Caco-2 (cell line): ENCODE data around the gene TTF1. TPM values are rescaled to one million over a fixed set of nuclear protein-coding genes. Genes with fewer than 3 reads are reported as not detected.

Experiments used
- BruUV-seq: library from RNA; stranded (reverse); fragments of 400-500 nt; replicated peaks from 2 replicates; lab custom pipeline; 2021; lab: Mats Ljungman, UMichigan
- CTCF ChIA-PET: fragments of 300-600 bp; sonication (Branson Sonifier 250); formaldehyde crosslinking; loops from one replicate; lab custom pipeline; 2022; ENCODE audit warnings: antibody characterized with exemption; lab: Charles Lee
- POLR2A ChIA-PET: fragments of 300-600 bp; sonication (Branson Sonifier 250); formaldehyde crosslinking; loops from one replicate; lab custom pipeline; 2022; ENCODE audit warnings: antibody characterized with exemption; lab: Charles Lee
- DNase-seq, 2 experiments: peaks; one replicate each; pipeline versions ENCODE4 v3.0.0 to v3.0.0-alpha.2; 2020 to 2022
- H3K27me3 ChIP-seq: replicated peaks from 2 replicates; pipeline ENCODE4 v1.6.0; 2011; ENCODE audit warnings: low read length; ENCODE audit not compliant: control insufficient read depth, insufficient read depth
- H3K36me3 ChIP-seq: 2 replicates; pipeline ENCODE4 v1.5.1; 2011; ENCODE audit warnings: low read length; ENCODE audit not compliant: control insufficient read depth, insufficient read depth
- H3K4me1 ChIP-seq: fragments of 250-450 bp; sonication (Bioruptor Pico); 2 replicates; pipeline ENCODE4 v1.5.1; 2020; ENCODE audit warnings: mild to moderate bottlenecking
- H3K4me3 ChIP-seq: 2 replicates; pipeline ENCODE4 v1.5.1; 2011; ENCODE audit warnings: low read depth, mild to moderate bottlenecking, control low read depth, low read length
- H3K9me3 ChIP-seq: fragments of 250-450 bp; sonication (Bioruptor Pico); 2 replicates; pipeline ENCODE4 v1.5.1; 2020; ENCODE audit warnings: mild to moderate bottlenecking, moderate library complexity
- H3K27ac Mint-ChIP-seq: one replicate; pipeline ENCODE4 v1.8.0; 2022; ENCODE audit warnings: mixed read lengths; ENCODE audit not compliant: unreplicated experiment
- H3K27me3 Mint-ChIP-seq: one replicate; pipeline ENCODE4 v1.8.0; 2022; ENCODE audit warnings: mixed read lengths; ENCODE audit not compliant: insufficient read depth, unreplicated experiment
- H3K36me3 Mint-ChIP-seq: one replicate; pipeline ENCODE4 v1.8.0; 2022; ENCODE audit warnings: mild to moderate bottlenecking, mixed read lengths; ENCODE audit not compliant: insufficient read depth, unreplicated experiment
- H3K4me1 Mint-ChIP-seq: one replicate; pipeline ENCODE4 v1.8.0; 2022; ENCODE audit warnings: low read depth, mixed read lengths; ENCODE audit not compliant: unreplicated experiment
- H3K4me3 Mint-ChIP-seq: one replicate; pipeline ENCODE4 v1.8.0; 2022; ENCODE audit warnings: mild to moderate bottlenecking, moderate library complexity, mixed read lengths; ENCODE audit not compliant: unreplicated experiment
- H3K9me3 Mint-ChIP-seq: one replicate; pipeline ENCODE4 v1.8.0; 2022; ENCODE audit warnings: mixed read lengths; ENCODE audit not compliant: unreplicated experiment
- intact Hi-C: fragments of 100-400 bp; cut with micrococcal nuclease; formaldehyde crosslinking; loops from one replicate; pipeline ENCODE4 v1.10.0; 2022; ENCODE audit not compliant: unreplicated experiment
- total RNA-seq: library from RNA; stranded (reverse); gene quantifications from 2 replicates; pipeline ENCODE4 v1.2.3, GENCODE V29; 2022
- TF ChIP-seq, protein P1 (sequence below), 2 experiments: fragments of 200-600 bp in 1 of 2; IDR thresholded peaks; 1 replicate in 1 of 2; 2 replicates in 1 of 2; pipeline versions ENCODE4 v1.5.1 to v1.8.0; 2011 to 2022; ENCODE audit warnings: antibody characterized with exemption in 1 of 2, control low read depth in 1 of 2, inconsistent platforms in 1 of 2, low read depth in 1 of 2, low read length in 1 of 2, mild to moderate bottlenecking in 1 of 2, moderate library complexity in 1 of 2; ENCODE audit not compliant: insufficient read depth in 1 of 2, severe bottlenecking in 1 of 2, unreplicated experiment in 1 of 2

TTF1 gene
- total RNA-seq, 1 experiment from 2014 or later, result 11.4 TPM

DNA sequence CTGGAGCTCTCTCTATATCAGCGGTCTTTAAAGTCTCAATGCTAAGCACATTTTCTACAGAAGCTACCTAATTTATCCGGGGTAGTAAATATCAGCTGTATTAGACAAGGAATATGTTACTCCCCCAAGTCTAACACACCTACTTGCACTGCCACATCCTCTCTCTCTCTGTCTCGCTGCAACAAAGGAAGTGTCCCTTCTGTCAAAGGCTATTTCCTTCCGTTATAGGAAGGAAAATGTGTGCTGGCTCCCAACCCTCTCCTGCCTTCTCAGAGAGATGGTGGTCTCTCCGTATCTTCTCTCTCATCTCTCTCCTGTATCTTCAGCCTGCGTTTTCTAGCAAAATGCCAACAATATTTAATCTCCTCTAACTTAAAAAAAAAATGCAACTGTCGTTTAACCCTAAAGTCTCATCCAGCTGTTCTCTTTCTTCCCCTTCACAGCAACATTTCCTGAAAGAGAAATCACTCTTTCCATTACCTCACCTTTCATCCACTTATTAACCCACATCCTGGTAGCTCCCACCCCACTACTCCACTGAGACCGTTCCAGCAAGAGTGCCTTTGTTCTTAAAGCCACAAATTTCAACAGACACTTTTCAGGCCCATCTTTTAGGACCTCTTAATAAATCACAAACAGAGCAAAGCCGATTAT, 2.3 kb downstream of the TTF1 start:
- H3K27ac Mint-ChIP-seq, result no peak overlapping the region
- intact Hi-C loops, result no loop called here
- no peaks in the 10 kb centered on the region for H3K9me3 ChIP-seq
- TF ChIP-seq, protein P1, sequence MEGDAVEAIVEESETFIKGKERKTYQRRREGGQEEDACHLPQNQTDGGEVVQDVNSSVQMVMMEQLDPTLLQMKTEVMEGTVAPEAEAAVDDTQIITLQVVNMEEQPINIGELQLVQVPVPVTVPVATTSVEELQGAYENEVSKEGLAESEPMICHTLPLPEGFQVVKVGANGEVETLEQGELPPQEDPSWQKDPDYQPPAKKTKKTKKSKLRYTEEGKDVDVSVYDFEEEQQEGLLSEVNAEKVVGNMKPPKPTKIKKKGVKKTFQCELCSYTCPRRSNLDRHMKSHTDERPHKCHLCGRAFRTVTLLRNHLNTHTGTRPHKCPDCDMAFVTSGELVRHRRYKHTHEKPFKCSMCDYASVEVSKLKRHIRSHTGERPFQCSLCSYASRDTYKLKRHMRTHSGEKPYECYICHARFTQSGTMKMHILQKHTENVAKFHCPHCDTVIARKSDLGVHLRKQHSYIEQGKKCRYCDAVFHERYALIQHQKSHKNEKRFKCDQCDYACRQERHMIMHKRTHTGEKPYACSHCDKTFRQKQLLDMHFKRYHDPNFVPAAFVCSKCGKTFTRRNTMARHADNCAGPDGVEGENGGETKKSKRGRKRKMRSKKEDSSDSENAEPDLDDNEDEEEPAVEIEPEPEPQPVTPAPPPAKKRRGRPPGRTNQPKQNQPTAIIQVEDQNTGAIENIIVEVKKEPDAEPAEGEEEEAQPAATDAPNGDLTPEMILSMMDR (IDR thresholded peaks at IDR 0.05; ENCODE audit: insufficient read depth in 1 of 2, low read depth in 1 of 2, low read length in 1 of 2, severe bottlenecking in 1 of 2, unreplicated experiment in 1 of 2), result no peak
- no peak overlapping the region for H3K4me3 Mint-ChIP-seq
- H3K27me3 ChIP-seq, result no peaks in the 10 kb centered on the region
- POLR2A ChIA-PET, result no interaction called here
- H3K27me3 Mint-ChIP-seq, result no peaks in the 10 kb centered on the region
- no peaks in the 10 kb centered on the region for H3K4me1 ChIP-seq
- no peaks in the 10 kb centered on the region for H3K9me3 Mint-ChIP-seq
- peaks cover 42% of the 10 kb centered on the region for H3K36me3 Mint-ChIP-seq
- BruUV-seq, result no TSS peak
- no peak for DNase-seq
- no peak overlapping the region for H3K4me3 ChIP-seq
- H3K4me1 Mint-ChIP-seq, result peaks cover 15% of the 10 kb centered on the region
- H3K36me3 ChIP-seq, result peaks cover 2% of the 10 kb centered on the region; the same call in 1 of the 2 replicates
- CTCF ChIA-PET, result no interaction called here

GRCh38 chr9:132401824-132402223, 4.8 kb downstream of the TTF1 start:
- Mint-ChIP-seq H3K9me3 (no peaks in the 10 kb centered on the region), H3K36me3 (peaks cover 58% of the 10 kb centered on the region), H3K4me3 (no peak overlapping the region), H3K4me1 (peaks cover 11% of the 10 kb centered on the region), H3K27me3 (no peaks in the 10 kb centered on the region), H3K27ac (no peak overlapping the region)
- Histone ChIP-seq H3K4me3 (no peak overlapping the region), H3K9me3 (no peaks in the 10 kb centered on the region), H3K4me1 (no peaks in the 10 kb centered on the region), H3K36me3 (peaks cover 2% of the 10 kb centered on the region; the same call in 1 of the 2 replicates), H3K27me3 (no peaks in the 10 kb centered on the region)
- no peak for DNase-seq
- intact Hi-C loops, result no loop called here
- TF ChIP-seq, protein P1 (IDR thresholded peaks at IDR 0.05; ENCODE audit: insufficient read depth in 1 of 2, low read depth in 1 of 2, low read length in 1 of 2, severe bottlenecking in 1 of 2, unreplicated experiment in 1 of 2), result no peak
- ChIA-PET POLR2A (no interaction called here), CTCF (no interaction called here)
- BruUV-seq, result TSS peak; percentile 3

DNA sequence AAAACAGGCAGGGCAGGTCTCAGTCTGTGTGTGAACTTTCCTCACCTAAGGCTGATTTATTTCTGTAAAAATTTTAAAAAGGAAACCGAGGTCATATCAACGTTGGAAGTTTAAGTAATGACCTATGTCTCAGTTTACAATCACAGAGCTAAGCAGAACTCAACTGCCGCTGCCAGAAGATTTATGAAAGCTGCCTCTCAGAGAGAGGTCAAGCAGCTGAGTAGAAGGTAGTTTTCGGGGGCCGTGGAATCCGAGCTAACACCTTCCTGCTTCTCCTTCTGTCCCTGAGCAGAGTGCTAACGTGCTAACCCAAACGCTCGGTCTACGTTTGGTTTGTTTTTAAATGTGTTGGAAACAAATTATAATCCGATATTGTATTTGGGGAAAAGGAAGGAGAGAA, 11.1 kb downstream of the TTF1 start:
- peaks cover 2% of the 10 kb centered on the region; the same call in 1 of the 2 replicates for H3K36me3 ChIP-seq
- H3K27me3 ChIP-seq, result no peaks in the 10 kb centered on the region
- no peaks in the 10 kb centered on the region for H3K9me3 ChIP-seq
- DNase-seq, result no peak
- BruUV-seq, result no TSS peak
- Mint-ChIP-seq H3K27ac (no peak overlapping the region), H3K4me1 (peaks cover 6% of the 10 kb centered on the region), H3K27me3 (no peaks in the 10 kb centered on the region), H3K4me3 (no peak overlapping the region), H3K36me3 (peaks cover 59% of the 10 kb centered on the region), H3K9me3 (no peaks in the 10 kb centered on the region)
- ChIA-PET POLR2A (no interaction called here), CTCF (no interaction called here)
- H3K4me1 ChIP-seq, result no peaks in the 10 kb centered on the region
- TF ChIP-seq, protein P1 (IDR thresholded peaks at IDR 0.05; ENCODE audit: insufficient read depth in 1 of 2, low read depth in 1 of 2, low read length in 1 of 2, severe bottlenecking in 1 of 2, unreplicated experiment in 1 of 2), result no peak
- intact Hi-C loops, result no loop called here
- no peak overlapping the region for H3K4me3 ChIP-seq
